HEK293 (cell line): ENCODE results near the gene BMAL1.

ENCODE experiments used
- KLF9 ChIP-seq: fragments of 450-650 bp; formaldehyde crosslinking; IDR thresholded peaks from 2 replicates; pipeline ENCODE4 v1.5.1; 2016; ENCODE audit warnings: missing biosample characterization, missing genetic modification characterization, low read depth
- MEIS1 ChIP-seq: sonication (generic); formaldehyde crosslinking; IDR thresholded peaks from 2 replicates; pipeline ENCODE4 v1.8.1; 2022; ENCODE audit warnings: missing genetic modification reagents, mild to moderate bottlenecking, borderline replicate concordance
- MZF1 ChIP-seq: fragments of 450-650 bp; formaldehyde crosslinking; IDR thresholded peaks from 2 replicates; pipeline ENCODE4 v1.5.1; 2017; ENCODE audit warnings: missing biosample characterization, missing genetic modification characterization, borderline replicate concordance
- SALL2 ChIP-seq: fragments of 450-650 bp; formaldehyde crosslinking; IDR thresholded peaks from 2 replicates; pipeline ENCODE4 v1.5.0; 2017; ENCODE audit warnings: missing biosample characterization, mild to moderate bottlenecking, missing genetic modification characterization, borderline replicate concordance
- ZBTB26 ChIP-seq: fragments of 450-650 bp; formaldehyde crosslinking; optimal IDR thresholded peaks from 2 replicates; pipeline ENCODE3; 2016; ENCODE audit warnings: missing biosample characterization, mild to moderate bottlenecking, missing genetic modification characterization
- ZNF423 ChIP-seq: fragments of 450-650 bp; formaldehyde crosslinking; IDR thresholded peaks from 2 replicates; pipeline ENCODE4 v1.5.1; 2016; ENCODE audit warnings: missing biosample characterization, missing genetic modification characterization
- ZNF639 ChIP-seq: fragments of 450-650 bp; formaldehyde crosslinking; IDR thresholded peaks from 2 replicates; pipeline ENCODE4 v1.5.1; 2016; ENCODE audit warnings: missing biosample characterization, missing genetic modification characterization
- ZNF777 ChIP-seq: fragments of 450-650 bp; formaldehyde crosslinking; IDR thresholded peaks from 2 replicates; pipeline ENCODE4 v1.5.1; 2017; ENCODE audit warnings: missing biosample characterization, missing genetic modification characterization, borderline replicate concordance
- TF ChIP-seq, protein P1 (sequence below): fragments of 450-650 bp; formaldehyde crosslinking; IDR thresholded peaks from 2 replicates; pipeline ENCODE4 v1.5.1; 2016; ENCODE audit warnings: missing biosample characterization, missing genetic modification characterization

DNA sequence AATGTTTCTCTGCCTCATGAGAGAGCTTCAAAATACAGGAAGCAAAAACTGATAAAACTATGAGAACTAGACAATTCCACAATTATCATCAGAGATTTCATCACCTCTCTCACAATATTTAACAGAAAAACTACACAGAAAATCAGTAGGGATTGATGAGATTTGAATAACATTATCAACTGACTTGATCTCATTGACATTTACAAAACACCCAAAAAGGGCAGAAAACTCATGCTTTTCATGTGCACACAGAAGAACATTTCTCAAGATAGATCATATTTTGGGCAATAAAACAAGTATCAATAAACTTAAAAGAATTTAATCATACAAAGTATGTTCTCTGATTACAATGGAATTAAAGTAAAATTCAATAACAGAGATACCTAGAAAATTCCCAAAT is 149.8 kb downstream of the BMAL1 start:
- TF ChIP-seq ZNF639 (tag by site-specific recombination): no peak
- TF ChIP-seq, protein P1, sequence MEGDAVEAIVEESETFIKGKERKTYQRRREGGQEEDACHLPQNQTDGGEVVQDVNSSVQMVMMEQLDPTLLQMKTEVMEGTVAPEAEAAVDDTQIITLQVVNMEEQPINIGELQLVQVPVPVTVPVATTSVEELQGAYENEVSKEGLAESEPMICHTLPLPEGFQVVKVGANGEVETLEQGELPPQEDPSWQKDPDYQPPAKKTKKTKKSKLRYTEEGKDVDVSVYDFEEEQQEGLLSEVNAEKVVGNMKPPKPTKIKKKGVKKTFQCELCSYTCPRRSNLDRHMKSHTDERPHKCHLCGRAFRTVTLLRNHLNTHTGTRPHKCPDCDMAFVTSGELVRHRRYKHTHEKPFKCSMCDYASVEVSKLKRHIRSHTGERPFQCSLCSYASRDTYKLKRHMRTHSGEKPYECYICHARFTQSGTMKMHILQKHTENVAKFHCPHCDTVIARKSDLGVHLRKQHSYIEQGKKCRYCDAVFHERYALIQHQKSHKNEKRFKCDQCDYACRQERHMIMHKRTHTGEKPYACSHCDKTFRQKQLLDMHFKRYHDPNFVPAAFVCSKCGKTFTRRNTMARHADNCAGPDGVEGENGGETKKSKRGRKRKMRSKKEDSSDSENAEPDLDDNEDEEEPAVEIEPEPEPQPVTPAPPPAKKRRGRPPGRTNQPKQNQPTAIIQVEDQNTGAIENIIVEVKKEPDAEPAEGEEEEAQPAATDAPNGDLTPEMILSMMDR (tag by site-specific recombination): no peak
- no peak for TF ChIP-seq KLF9
- no peak for TF ChIP-seq ZBTB26
- no peak for TF ChIP-seq MZF1 (tag by site-specific recombination)
- no peak for TF ChIP-seq SALL2 (tag by site-specific recombination)
- TF ChIP-seq ZNF423 (tag by site-specific recombination): no peak
- TF ChIP-seq MEIS1 (CRISPR knock-in tag): no peak
- TF ChIP-seq ZNF777 (tag by site-specific recombination): no peak
